IPS DF 4.7 (cell line): ENCODE results near the gene COL28A1.
"Not testable (repeated sequence)": the region's sequence is repeated elsewhere in the genome, so short reads cannot be mapped to it uniquely, and the experiment has no call there.

Experiments
- DNase-seq: peaks from one replicate; pipeline ENCODE4 v3.0.0-alpha.2; 2013; ENCODE audit warnings: low spot score; ENCODE audit errors: extremely low read depth

Gene COL28A1

GRCh38 chr7:7475601-7476000 lies 60.1 kb downstream of the COL28A1 start:
- no peak for DNase-seq

DNA sequence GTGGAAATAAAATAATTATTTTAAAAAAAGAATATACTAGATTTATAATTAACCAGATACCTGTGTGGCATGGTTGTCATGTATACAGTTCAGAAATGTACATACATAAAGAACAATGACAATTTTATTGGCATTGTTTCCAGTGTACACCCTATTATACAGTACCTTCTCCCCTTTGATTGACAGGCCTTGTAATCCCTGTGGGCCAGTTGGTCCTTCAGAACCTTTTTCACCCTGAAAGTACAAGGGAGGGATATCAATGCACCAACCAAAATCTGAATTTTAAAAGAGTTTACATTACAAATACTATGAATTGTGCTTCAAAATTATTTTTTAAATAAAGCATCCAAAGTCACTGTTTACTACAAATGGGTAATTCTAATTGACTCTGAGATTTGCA lies 61.2 kb downstream of the COL28A1 start:
- DNase-seq = no peak

DNA sequence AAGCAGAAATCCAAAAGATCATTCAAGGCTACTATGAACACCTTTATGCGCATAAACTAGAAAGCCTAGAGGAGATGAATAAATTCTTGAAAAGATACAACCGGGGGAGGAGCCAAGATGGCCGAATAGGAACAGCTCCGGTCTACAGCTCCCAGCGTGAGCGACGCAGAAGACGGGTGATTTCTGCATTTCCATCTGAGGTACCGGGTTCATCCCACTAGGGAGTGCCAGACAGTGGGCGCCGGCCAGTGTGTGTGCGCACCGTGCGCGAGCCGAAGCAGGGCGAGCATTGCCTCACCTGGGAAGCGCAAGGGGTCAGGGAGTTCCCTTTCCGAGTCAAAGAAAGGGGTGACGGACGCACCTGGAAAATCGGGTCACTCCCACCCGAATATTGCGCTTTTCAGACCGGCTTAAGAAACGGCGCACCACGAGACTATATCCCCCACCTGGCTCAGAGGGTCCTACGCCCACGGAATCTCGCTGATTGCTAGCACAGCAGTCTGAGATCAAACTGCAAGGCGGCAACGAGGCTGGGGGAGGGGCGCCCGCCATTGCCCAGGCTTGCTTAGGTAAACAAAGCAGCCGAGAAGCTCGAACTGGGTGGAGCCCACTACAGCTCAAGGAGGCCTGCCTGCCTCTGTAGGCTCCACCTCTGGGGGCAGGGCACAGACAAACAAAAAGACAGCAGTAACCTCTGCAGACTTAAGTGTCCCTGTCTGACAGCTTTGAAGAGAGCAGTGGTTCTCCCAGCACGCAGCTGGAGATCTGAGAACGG lies 70.5 kb downstream of the COL28A1 start:
- DNase-seq = not testable (repeated sequence)

DNA sequence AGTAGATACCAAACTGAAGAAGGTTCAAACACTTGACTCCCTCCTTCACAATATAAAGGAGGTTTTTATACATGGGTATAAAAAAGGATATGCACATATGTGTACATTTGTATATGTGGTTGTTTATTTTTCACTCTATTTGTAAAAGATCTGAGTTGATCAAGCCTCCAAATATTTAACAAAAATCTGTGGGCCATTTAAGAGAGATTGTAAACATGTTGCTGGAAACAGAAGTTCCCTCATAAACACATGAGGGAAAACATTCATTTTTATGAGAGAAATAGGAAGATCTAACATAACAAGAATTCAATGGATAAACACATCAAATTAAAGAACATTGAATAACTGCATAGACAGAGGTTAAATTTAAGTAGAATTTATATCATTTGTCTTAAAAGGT lies 81.7 kb downstream of the COL28A1 start:
- no peak for DNase-seq

GRCh38 chr7:7452652-7453051 lies 83.0 kb downstream of the COL28A1 start:
- DNase-seq = no peak

DNA sequence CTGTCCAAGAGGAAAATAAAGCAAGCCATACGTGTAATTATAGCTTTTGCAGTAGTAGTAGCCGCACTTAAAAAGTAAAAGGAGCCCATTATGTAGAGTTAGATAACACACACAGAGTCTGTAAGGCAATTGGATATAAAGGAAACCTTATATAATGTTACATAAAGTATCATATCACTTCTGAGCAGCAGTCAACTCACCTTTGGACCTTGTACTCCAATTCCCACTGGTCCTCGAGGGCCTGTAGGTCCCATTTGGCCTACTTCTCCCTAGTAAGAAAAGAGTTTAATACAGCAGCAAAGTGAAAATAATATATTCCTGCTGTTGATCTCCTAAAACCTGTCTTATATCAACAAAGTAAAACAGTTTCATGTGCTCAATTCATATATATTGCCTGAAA lies 83.6 kb downstream of the COL28A1 start:
- DNase-seq = no peak

DNA sequence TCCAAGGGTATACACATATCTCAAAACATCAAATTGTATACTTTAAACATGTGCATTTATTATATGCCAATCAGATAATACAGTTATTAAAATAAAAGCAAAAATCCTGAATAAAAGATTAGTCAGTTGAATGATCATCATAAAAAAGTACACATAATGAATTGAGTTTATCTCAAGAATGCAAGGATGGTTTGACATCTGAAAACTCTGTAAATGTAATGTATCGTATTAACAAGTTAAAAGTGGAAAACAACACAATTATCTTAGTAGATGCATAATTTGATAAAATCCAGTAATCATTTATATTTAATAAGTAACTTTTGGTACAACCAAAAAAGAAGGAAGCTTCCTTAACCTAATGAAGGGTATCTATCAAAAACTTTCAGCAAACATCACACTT lies 86.6 kb downstream of the COL28A1 start:
- no peak for DNase-seq

GRCh38 chr7:7446616-7447015 lies 89.1 kb downstream of the COL28A1 start:
- no peak for DNase-seq

GRCh38 chr7:7443806-7444350 lies 91.8 kb downstream of the COL28A1 start:
- no peak for DNase-seq

GRCh38 chr7:7439564-7439963 lies 96.1 kb downstream of the COL28A1 start:
- no peak for DNase-seq

GRCh38 chr7:7438851-7439250 lies 96.8 kb downstream of the COL28A1 start:
- DNase-seq = no peak

GRCh38 chr7:7435978-7436377 lies 99.7 kb downstream of the COL28A1 start:
- no peak for DNase-seq

DNA sequence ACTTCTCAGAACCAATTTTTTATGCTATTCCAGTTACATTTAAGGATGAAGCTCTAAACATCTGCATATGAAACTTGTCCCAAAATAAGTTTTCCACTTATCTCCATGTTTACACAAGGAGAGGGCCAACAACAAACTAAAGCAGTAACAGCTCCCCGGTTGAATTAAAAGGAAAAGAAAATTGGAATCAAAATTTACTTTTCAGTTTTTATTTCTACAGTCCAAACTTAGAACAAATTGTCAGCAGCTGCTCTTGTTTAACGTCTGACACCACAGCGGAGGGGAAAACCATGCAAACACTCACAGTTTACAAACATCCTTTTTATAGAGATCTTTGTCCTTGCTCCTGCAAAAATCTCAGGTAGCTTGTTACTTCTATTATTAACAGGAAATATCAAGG lies 101.3 kb downstream of the COL28A1 start:
- no peak for DNase-seq

- no peak for DNase-seq
Observed at GRCh38 chr7:7433811-7434210, 101.9 kb downstream of the COL28A1 start.

DNA sequence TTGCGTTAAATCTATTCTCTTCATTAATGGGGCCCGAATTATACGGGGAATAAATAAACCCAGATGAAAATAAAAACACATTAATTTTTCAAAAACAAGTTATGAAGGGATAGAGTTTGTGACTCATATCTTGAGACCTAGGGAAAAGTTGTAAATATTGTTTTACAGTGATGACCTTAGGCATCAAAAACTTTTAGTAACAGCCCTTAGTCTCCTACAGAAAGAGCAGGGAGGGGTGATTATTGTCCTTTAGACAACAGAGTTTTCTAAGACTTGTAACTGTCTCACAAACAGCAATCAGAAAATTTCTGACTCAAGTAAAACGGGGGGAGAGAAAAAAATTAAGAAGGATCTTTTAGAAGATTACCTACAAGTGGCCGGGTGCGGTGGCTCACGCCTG lies 102.7 kb downstream of the COL28A1 start:
- DNase-seq = no peak

GRCh38 chr7:7428806-7429205 lies 106.9 kb downstream of the COL28A1 start:
- no peak for DNase-seq

DNA sequence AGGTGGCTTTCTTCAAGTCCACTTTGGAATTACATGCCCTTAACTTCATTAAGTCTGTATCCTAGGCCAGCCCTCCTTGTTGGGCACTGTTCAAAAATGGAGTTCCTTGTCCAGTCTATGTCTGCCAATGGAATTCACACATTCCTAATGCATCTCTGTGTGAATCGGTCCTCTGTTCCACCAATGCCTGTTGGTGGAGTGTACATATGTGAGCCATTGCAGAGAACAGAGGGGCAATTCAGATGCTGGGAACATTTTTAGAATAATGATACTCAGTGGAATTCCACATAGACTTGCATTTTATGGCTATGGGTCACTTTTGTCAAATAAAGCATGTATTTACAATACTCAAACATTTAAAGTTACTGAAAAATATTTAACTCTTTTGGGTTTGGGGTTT lies 108.3 kb downstream of the COL28A1 start:
- no peak for DNase-seq

- no peak for DNase-seq
Observed at GRCh38 chr7:7426676-7427075, 109.0 kb downstream of the COL28A1 start.

DNA sequence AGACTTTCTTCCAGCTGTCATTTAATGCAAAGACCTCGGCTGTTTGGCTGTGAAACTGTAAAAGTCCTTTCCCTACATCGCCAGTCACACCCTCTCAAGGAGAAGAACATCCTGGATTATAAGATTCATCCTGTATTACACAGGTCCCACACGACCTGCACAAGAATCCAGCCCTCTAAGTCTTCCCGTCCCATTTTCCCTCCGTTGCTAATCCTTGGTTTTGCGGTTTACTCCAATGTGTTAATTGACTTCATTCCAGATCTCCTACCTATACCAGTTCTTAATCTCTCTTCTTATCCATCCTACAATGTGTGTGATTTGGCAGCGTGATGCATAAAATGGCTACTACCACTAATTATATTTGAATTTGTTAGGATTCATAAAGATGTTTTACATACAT lies 110.4 kb downstream of the COL28A1 start:
- DNase-seq = no peak

GRCh38 chr7:7424151-7424873 lies 111.4 kb downstream of the COL28A1 start:
- peak; percentile 33 for DNase-seq

GRCh38 chr7:7422641-7423040 lies 113.0 kb downstream of the COL28A1 start:
- DNase-seq = no peak

- DNase-seq = no peak
Observed at GRCh38 chr7:7421826-7422225, 113.8 kb downstream of the COL28A1 start.

- DNase-seq = no peak
Observed at GRCh38 chr7:7418997-7419396, 116.7 kb downstream of the COL28A1 start.
